Endometrium (tissue), 2 donors: ENCODE data around the gene XYLT1.

Experiments used
- FAIRE-seq: peaks from 2 replicates; lab custom pipeline; 2012; peaks lifted over from hg19 to GRCh38; lab: Jason Lieb, UNC
- donor health status: control.
- donor health status: control.

XYLT1 gene

DNA sequence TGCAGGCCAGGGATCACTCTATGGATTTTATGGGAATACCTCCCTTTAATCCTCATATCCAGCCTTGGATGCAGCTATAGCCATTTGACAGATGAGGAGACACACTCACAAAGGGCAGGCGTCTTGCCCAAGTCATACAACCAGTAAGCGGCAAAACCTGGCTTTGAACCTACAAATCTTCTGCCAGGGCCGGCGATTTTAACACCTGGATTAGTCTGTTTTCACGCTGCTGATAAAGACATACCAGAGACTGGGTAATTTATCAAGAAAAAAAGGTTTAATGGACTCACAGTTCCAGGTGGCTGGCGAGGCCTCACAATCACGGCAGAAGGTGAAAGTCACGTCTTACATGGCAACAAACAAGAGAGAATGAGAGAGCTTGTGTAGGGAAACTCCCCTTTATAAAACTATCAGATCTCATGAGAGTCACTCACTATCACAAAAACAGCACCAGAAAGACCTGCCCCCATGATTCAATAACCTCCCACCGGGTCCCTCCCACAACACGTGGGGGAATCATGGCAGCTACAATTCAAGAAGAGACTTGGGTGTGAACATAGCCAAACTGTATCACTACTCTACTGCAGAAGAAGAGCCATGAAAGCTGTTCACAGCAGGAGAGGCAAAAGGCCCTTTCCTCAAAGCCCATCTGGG, 67.5 kb downstream of the XYLT1 start:
- FAIRE-seq, result no peak

DNA sequence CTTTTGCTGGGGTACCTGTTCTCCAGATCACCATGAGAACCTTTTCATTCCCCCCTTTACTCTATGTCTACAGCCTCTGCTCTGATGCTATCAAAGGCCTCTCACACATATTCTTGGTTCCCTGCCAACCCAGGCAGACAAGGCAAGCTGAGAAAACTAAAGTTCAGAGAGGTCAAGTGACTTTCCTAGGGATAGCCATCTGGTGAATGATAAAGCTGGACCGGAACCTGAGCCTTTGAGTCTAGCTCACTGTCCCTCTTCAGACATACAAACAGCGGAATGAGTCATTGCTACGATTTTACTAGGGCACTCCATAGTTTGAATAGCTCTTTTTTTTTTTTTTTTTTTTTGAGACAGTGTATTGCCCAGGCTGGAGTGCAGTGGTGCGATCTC, 73.3 kb downstream of the XYLT1 start:
- FAIRE-seq, result no peak

DNA sequence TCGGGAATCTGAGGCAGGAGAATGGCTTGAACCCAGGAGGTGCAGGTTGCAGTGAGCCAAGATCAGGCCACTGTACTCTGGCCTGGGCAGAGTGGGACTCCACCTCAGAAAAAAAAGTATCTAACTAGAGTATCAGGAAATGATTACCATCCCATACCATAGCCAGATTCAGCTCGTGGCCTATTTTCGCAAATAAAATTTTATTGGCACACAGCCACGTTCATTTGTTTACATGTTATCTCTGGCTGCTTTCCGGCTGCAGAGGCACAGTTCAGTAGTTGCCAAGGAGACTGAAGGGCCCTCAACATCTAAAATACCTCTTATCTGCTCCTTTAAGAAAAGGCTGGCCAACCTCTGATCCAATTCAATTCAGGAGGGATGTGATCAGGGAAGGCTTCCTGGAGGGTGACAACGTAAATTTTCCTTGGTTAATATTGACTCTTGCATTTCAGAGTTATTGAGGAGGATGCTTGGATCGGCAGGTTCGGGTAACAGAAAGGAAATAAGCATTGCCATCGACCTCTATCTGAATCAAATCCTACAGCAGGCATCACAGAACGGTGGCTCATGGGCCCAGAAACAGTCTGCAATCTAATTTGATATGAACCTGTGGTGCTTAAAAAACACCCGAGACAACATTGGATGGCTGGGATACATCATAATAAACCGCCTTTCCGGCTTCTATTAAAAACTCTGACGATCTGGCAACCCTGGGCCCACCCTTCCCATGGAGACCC, 73.8 kb downstream of the XYLT1 start:
- no peak for FAIRE-seq

DNA sequence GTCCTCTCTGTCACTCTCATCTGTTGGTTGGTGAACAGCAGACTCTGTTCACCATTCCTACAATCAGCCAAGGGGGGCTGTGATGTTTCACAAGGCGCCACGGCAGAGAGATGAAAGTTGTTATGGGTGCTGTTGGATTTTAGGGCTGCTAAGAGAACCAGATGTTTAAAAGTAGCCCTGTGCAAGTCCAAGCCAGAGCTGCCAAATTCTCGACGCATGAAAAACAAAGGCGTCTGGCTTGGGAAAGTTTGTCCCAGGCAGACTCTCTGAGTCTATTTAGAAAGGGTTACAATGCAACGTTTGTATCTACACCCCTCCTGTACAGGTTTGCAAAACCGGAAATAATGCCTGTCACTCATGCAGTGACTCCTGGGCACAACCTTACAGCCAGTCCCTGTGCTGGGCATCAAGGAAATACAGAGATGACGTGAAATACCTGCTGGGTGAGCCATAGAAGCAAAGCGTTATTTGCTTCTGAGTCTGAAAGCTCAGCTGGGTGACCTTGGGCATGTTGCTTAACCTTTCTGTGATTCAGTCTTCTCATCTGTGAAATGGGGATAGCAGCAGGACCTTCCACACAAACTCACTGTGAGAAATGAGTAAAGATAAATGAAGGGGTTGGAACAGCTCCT, 74.8 kb downstream of the XYLT1 start:
- FAIRE-seq, result no peak

DNA sequence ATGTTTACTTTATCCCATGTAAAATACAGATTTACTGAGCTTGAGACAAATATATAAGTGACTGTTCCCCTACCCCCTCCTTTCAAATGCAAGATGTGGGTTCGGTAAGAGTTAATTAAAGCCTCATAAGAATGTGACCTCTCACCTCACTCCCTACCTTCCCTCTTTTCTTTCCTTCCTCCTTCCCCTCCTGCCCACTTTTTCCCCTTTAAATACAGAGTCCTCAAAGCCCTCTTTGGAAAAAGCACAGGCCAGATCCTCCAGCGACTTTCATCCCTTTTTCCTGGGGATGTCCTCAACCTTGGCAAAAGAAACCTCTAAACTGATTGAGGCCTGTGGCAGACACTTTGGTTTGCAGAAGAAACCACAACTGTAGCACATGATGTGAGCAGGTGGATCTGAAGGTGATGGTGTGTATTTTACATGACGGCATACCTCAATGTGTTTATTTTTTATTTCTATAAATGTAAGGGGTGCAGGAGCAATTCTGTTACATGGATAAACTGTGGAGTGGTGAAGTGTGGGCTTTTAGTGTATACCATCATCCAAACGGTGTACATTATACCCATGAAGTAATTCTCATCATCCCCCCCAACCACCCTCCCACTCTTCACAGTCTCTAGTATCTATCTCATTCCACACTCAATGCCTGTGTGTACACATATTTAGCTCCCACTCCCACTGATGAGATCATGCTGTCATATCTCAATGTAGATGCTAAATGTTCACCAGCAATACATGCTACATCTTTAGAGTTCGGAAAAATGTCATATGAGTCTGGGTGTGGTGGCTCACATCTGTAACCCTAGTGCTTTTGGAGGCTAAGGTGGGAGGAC, 77.7 kb downstream of the XYLT1 start:
- no peak for FAIRE-seq

DNA sequence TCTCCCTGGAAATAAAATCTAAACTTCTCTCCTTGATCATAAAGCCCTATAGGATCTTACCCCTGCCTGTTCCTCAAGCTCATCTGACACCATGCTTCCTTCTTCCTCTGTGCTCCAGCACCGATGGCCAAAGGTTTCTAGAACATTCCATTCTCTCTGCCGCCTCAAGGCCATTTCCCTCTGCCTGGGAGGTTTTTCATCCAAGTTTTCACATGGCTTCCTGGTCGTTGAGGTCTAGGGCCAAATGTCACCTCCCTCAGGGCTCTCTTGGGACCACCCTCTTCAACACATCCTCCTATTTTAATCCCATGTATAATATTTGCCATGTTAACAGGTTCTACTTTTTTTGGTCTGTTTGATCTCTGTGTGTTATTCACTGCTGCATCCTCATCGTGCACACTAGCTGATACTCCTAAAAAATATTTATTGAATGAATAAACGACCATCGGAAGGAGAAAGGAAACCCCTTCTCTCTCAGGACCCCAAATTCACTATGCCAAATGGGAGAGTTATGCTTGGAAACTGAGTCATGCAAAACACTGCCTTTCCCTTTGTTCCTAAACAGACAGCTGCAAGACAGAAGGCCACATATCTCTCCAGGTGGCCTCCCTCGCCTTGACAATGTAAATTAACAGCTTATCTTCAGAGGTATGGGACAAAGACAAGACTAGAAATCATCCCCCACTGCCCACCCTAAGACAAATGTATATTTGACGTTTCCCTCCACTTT, 78.5 kb downstream of the XYLT1 start:
- no peak for FAIRE-seq

DNA sequence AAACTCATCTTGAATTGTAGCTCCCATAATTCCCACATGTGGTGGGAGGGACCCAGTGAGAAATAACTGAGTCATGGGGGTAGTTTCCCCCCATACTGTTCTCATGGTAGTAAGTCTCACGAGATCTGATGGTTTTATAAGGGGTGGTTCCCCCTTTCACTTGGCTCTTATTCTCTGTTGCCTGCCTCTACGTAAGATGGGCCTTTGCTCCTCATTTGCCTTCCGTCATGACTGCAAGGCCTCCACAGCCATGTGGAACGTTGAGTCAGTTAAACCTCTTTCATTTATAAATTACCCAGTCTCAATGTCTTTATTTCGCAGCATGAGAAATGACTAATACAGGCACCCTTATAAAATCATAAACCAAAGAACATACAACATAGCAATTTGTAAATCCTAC, 79.0 kb downstream of the XYLT1 start:
- FAIRE-seq, result no peak

DNA sequence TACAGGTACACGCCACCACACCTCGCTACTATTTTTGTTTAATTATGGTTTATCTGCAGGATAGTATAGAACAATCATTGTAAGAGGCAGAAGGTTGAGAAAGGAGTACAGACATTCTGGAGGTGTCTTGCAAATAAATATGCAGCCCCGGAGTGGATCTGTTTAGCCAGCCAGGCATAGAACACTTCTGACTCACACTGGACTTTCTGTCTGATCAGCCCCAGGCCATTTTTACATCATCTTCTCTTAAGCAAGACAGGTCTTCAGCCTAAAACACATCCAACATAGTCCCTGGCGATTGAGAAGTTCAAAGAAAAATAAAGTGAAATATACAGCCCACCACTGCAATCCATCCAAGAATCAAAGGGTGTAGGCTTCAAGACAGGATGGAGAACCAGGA, 81.4 kb downstream of the XYLT1 start:
- no peak for FAIRE-seq

DNA sequence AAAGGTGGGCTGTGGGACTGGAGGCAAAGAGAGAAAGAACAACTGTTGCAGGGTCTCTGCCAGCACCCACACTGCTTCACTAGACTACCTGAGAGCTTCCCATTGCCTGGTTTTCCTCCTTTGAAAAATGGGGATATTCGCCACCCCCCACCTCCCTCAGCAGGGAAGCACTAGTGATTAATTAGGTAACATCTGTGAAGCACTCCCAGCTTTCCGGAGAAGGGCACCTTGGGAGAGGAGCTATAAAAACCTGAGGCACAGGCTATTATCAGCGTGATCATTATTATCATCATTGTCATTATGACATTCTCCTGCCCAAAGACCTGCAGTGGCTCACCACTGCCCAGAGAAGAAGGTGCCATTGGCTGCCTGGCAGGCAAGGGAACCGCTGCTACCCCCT, 83.5 kb downstream of the XYLT1 start:
- FAIRE-seq, result no peak

DNA sequence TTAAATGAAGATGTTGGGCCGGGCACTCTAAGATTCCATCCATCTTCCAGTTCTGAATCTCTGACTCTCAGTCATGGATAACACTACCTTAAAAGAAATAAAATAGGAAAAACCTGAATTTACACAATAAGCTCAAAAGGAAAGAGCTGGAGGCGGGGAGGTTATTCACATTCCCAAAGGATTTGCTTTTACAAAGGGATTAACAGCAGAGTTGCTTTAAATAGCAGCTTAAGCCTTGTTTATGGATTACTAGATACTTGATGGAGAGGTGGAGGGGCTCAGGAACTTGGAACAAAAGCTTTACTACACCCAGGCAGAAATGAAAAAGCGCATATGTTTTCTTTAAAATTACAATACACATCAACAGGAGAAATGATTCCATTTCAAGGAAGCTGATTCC, 84.5 kb downstream of the XYLT1 start:
- FAIRE-seq, result no peak

DNA sequence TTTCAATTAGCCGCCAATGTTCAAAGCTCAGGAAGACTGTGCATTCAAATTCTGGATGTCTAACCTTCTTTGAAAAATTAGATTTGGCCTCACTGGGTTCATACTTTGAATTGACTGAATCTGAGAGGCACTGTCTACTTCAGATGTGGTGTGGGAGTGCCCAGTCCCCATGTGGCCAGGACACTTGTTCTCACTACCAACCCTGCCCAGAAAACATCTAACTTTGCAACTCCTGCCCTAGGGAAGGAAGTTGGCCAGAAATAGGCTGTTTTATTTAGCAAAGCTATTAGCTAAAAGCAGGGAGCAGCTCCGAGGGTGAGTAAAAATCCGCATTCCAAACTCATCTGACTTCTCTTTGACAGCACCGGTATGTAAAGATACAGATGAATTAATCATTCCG, 86.3 kb downstream of the XYLT1 start:
- no peak for FAIRE-seq

DNA sequence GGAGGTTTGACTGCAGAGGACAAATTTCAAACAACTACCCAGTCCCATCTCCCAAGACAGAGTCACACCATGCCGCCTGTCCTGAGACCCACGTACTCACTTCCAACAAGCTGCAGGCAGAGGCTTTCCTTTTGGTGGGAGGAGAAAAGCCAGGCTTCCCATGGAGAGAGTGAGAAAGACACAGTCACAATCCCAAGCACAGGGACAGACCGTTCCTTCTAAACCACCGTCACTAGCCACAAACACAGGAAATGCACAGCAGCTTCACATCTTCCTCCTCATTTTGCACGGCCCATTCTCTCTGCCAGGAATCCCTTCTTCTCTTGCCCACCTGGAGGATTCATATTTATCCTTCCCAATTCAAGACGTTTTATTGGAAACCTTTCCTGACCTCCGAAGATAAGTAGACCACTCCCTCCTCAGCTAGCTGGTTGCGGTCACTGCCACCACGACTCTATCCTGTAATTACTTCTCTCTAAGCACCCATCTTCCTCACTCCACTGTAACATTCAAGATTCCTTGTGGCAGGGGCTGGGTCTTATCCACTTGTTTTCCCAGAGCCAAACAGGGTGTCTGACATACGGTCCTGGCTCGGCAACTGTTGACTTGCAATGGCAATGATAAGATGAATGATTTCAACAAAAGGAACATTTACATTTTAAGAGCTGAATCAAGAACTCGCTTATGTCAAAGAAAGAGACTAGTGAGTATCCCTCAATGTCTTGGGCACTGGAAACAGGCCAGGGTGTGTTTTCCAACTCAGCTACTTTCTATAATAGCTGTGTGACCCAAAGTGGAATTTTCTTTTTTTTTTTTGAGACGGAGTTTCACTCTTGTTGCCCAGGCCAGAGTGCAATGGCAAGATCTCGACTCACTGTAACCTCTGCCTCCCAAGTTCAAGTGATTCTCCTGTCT, 87.6 kb downstream of the XYLT1 start:
- no peak for FAIRE-seq

DNA sequence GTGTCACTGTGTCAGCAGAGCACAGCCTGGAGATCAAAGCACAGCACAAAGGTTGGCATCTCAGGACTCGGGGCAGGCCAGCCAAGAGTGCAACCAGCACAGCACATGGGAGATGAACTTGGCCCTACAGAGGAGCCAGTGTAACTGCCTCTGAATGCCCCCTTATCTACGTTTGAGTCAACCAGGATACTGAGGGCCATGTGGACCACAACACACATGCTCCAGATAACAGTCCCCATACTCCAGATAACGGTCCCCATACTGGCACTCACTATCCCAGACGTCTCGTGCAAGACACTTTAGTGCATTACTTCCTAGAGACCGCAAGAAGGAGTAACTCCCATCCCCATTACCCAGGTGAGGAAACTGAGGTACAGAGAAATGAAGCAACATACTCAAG, 88.2 kb downstream of the XYLT1 start:
- no peak for FAIRE-seq

DNA sequence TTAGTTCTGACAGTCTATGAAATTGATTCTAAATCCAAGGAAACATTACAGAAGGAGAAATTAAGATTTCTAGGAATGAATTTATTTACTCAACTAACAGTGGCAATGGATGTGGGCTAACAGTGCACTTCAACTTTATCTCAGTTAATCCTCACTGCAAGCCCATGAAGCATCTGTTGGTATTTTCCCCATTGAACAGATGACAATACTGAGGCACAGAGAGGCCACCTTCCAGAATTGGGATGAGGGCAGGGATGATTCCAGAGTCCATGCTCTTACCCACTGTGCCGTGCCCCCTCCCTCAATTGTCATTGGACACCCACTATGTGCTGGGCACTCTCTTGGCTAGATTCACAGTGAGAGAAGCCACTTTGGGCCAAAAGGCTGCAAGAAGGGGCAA, 89.0 kb downstream of the XYLT1 start:
- FAIRE-seq, result no peak

DNA sequence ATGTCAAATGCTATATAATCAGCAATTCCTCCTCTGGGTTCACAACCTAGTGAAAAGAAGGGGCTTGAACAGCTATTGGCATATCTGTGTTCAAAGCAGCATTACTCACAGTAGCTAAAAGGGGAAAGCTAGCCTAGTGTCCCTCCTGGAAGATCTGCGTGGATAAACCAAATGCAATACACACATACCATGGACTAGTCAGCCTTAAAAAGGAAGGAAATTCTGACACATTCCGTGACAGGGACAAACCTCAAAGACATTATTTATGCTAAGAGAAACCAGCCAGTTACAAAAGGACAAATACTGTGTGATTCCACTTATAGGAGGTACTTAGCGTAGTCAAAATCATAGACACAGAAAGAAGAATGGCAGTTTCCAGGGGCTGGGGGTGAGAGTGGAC, 90.1 kb downstream of the XYLT1 start:
- no peak for FAIRE-seq

DNA sequence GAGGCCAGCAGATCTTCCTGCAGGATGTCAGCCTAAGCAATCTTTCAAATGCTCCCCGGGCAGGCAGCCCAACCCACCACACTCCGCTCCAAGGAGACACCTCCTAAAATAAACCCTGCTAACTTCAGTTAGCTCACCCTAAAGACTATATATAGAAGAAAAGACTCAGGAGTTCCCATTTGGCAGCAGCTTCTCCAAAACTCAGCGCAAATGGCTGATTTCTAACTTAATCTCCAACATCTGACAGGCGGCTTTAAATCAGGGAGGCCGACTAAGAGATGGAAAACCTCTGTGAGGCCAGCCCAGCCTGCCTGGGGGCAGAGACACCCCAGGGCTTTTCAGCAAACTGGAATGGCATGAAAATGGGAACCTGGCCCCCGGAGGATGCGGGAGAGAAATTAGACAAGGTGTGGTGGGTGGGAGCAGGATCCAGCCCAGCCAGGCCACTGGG, 91.6 kb downstream of the XYLT1 start:
- FAIRE-seq, result no peak

DNA sequence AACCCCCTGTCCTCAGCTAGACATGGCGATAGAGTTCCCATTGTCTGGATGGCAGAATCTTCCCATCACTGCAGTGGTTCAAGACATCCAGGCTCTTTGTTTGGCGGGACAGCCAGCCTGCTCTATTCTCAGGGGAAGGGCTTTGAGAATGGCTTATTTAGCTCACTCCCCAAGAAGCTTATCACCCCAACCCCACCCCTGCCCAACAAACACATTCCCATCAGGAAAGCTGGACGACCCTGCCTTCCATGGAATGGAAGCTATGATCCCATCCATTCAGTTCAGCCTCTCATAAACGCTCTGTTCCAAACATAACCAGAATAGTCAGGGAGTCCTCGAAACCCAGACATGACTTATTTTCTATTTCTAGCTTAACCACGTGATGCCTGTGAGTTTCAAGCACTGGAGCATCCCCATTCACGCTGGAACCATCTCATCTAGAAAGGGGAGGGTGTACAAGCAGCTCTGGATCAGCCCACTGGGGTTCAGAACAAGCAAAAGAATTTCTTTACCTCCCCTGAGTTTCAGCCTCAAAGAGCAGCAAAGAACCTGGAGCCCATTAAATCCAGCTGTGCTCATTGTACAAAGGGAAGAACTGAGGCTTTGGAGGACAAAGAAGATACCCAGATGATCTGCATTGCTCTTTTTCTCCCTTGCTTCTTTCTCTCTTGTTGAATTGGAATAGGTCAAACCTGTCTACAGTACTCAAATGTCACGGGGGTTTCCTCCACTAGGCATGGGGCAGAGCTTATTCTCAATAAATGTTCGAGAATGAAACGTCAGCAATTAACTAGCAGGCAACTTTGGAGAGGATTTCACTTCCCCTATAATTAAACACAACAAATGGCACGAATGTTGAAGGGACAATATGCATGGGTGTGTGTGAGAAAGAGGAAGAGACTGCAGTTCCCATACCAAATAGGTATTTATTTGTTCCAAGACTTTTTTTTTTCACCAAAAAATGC, 93.1 kb downstream of the XYLT1 start:
- no peak for FAIRE-seq

DNA sequence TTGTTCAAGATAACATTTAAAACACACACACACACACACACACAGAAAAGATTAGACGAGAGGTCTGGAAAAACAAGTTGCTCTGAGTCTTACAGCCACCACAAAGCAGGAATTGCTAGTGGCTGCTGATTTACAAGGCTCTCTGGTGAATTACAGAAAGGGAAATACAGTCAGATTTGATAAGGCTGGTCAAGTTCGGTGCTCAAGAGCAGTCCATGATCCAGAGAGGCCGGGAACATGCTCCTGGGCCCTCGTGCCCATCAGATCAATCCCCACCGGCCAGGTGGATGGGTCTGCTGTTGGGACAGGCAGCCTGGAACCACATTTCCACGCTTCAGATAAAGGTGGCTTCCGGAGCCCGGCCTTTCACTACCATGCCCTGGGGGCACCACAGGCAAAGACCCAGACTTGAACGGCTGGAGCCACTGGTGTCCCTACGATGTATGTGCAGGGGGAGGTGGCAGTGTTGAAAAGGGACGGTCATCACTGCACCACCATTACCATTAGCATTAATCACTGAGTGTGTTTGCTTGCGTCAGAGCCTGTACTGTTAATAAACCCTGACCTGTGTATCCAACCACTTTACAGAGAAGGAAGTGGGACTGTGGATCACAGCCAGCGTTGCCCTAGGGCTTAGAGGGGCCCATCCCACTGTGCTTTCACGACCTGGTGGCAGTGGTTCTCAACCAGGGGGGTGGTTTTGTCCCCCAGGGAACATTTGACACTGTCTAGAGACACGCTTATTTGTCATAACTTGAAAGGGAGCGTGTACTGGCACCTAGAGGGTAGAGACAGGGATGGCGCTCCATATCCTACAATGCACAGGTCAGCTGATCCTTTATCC, 95.1 kb downstream of the XYLT1 start:
- FAIRE-seq, result no peak
